ENCODE data around the gene ASCC3.

The ASCC3 gene

GRCh38 chr6:100617633-100618350 is 263.3 kb downstream of the ASCC3 start:
- H3K36me3 ChIP-seq (ENCODE audit: insufficient read depth, insufficient read length, low read length) = no peaks in the 10 kb centered on the region
- no peak overlapping the region for H3K9ac ChIP-seq (ENCODE audit: insufficient read length, low read depth)
- no peaks in the 10 kb centered on the region for H3K27me3 ChIP-seq (ENCODE audit: insufficient read depth, insufficient read length)
- TF ChIP-seq YY1 (IDR thresholded peaks at IDR 0.05; ENCODE audit: insufficient read depth, insufficient read length) (no peak), ZNF274 (IDR thresholded peaks at IDR 0.05; ENCODE audit: low read depth, low read length) (no peak), SUZ12 (IDR thresholded peaks at IDR 0.05; ENCODE audit: extremely low read depth, insufficient read depth, insufficient read length) (no peak)
- no peaks in the 10 kb centered on the region for H3K4me1 ChIP-seq (ENCODE audit: insufficient read depth, insufficient read length)
- no peak overlapping the region for H3K4me3 ChIP-seq (ENCODE audit: insufficient read length, low read depth)
- no peak for DNase-seq (ENCODE audit: low read depth, low spot score)
- no peaks in the 10 kb centered on the region for H3K9me3 ChIP-seq (ENCODE audit: insufficient read depth, low read length)

- Histone ChIP-seq H3K27me3 (ENCODE audit: insufficient read depth, insufficient read length) (no peaks in the 10 kb centered on the region), H3K4me3 (ENCODE audit: insufficient read length, low read depth) (no peak overlapping the region), H3K4me1 (ENCODE audit: insufficient read depth, insufficient read length) (no peaks in the 10 kb centered on the region), H3K36me3 (ENCODE audit: insufficient read depth, insufficient read length, low read length) (no peaks in the 10 kb centered on the region), H3K9me3 (ENCODE audit: insufficient read depth, low read length) (no peaks in the 10 kb centered on the region), H3K9ac (ENCODE audit: insufficient read length, low read depth) (no peak overlapping the region)
- DNase-seq (ENCODE audit: low read depth, low spot score) = no peak
- TF ChIP-seq YY1 (IDR thresholded peaks at IDR 0.05; ENCODE audit: insufficient read depth, insufficient read length) = no peak
- TF ChIP-seq SUZ12 (IDR thresholded peaks at IDR 0.05; ENCODE audit: extremely low read depth, insufficient read depth, insufficient read length) = no peak
- TF ChIP-seq ZNF274 (IDR thresholded peaks at IDR 0.05; ENCODE audit: low read depth, low read length) = no peak
These were observed 266.2 kb downstream of the ASCC3 start for GRCh38 chr6:100614933-100615332.

GRCh38 chr6:100614386-100614785 is 266.7 kb downstream of the ASCC3 start:
- Histone ChIP-seq H3K36me3 (ENCODE audit: insufficient read depth, insufficient read length, low read length) (no peaks in the 10 kb centered on the region), H3K4me1 (ENCODE audit: insufficient read depth, insufficient read length) (no peaks in the 10 kb centered on the region), H3K4me3 (ENCODE audit: insufficient read length, low read depth) (no peak overlapping the region), H3K9ac (ENCODE audit: insufficient read length, low read depth) (no peak overlapping the region), H3K27me3 (ENCODE audit: insufficient read depth, insufficient read length) (no peaks in the 10 kb centered on the region), H3K9me3 (ENCODE audit: insufficient read depth, low read length) (no peaks in the 10 kb centered on the region)
- TF ChIP-seq SUZ12 (IDR thresholded peaks at IDR 0.05; ENCODE audit: extremely low read depth, insufficient read depth, insufficient read length) = no peak
- no peak for TF ChIP-seq YY1 (IDR thresholded peaks at IDR 0.05; ENCODE audit: insufficient read depth, insufficient read length)
- no peak for TF ChIP-seq ZNF274 (IDR thresholded peaks at IDR 0.05; ENCODE audit: low read depth, low read length)
- DNase-seq (ENCODE audit: low read depth, low spot score) = no peak

- H3K36me3 ChIP-seq (ENCODE audit: insufficient read depth, insufficient read length, low read length) = no peaks in the 10 kb centered on the region
- no peak overlapping the region for H3K4me3 ChIP-seq (ENCODE audit: insufficient read length, low read depth)
- H3K9ac ChIP-seq (ENCODE audit: insufficient read length, low read depth) = no peak overlapping the region
- H3K4me1 ChIP-seq (ENCODE audit: insufficient read depth, insufficient read length) = no peaks in the 10 kb centered on the region
- H3K9me3 ChIP-seq (ENCODE audit: insufficient read depth, low read length) = no peaks in the 10 kb centered on the region
- no peaks in the 10 kb centered on the region for H3K27me3 ChIP-seq (ENCODE audit: insufficient read depth, insufficient read length)
- TF ChIP-seq ZNF274 (IDR thresholded peaks at IDR 0.05; ENCODE audit: low read depth, low read length) (no peak), YY1 (IDR thresholded peaks at IDR 0.05; ENCODE audit: insufficient read depth, insufficient read length) (no peak), SUZ12 (IDR thresholded peaks at IDR 0.05; ENCODE audit: extremely low read depth, insufficient read depth, insufficient read length) (no peak)
- no peak for DNase-seq (ENCODE audit: low read depth, low spot score)
These were observed 267.5 kb downstream of the ASCC3 start for GRCh38 chr6:100613656-100614055.

GRCh38 chr6:100612094-100612493 is 269.0 kb downstream of the ASCC3 start:
- Histone ChIP-seq H3K9ac (ENCODE audit: insufficient read length, low read depth) (no peak overlapping the region), H3K27me3 (ENCODE audit: insufficient read depth, insufficient read length) (no peaks in the 10 kb centered on the region), H3K9me3 (ENCODE audit: insufficient read depth, low read length) (no peaks in the 10 kb centered on the region), H3K4me3 (ENCODE audit: insufficient read length, low read depth) (no peak overlapping the region), H3K36me3 (ENCODE audit: insufficient read depth, insufficient read length, low read length) (no peaks in the 10 kb centered on the region), H3K4me1 (ENCODE audit: insufficient read depth, insufficient read length) (no peaks in the 10 kb centered on the region)
- TF ChIP-seq SUZ12 (IDR thresholded peaks at IDR 0.05; ENCODE audit: extremely low read depth, insufficient read depth, insufficient read length) (no peak), YY1 (IDR thresholded peaks at IDR 0.05; ENCODE audit: insufficient read depth, insufficient read length) (no peak), ZNF274 (IDR thresholded peaks at IDR 0.05; ENCODE audit: low read depth, low read length) (no peak)
- no peak for DNase-seq (ENCODE audit: low read depth, low spot score)

- no peak overlapping the region for H3K4me3 ChIP-seq (ENCODE audit: insufficient read length, low read depth)
- TF ChIP-seq ZNF274 (IDR thresholded peaks at IDR 0.05; ENCODE audit: low read depth, low read length) = no peak
- no peak for TF ChIP-seq YY1 (IDR thresholded peaks at IDR 0.05; ENCODE audit: insufficient read depth, insufficient read length)
- TF ChIP-seq SUZ12 (IDR thresholded peaks at IDR 0.05; ENCODE audit: extremely low read depth, insufficient read depth, insufficient read length) = no peak
- no peak overlapping the region for H3K9ac ChIP-seq (ENCODE audit: insufficient read length, low read depth)
- H3K9me3 ChIP-seq (ENCODE audit: insufficient read depth, low read length) = no peaks in the 10 kb centered on the region
- no peaks in the 10 kb centered on the region for H3K4me1 ChIP-seq (ENCODE audit: insufficient read depth, insufficient read length)
- DNase-seq (ENCODE audit: low read depth, low spot score) = no peak
- no peaks in the 10 kb centered on the region for H3K36me3 ChIP-seq (ENCODE audit: insufficient read depth, insufficient read length, low read length)
- no peaks in the 10 kb centered on the region for H3K27me3 ChIP-seq (ENCODE audit: insufficient read depth, insufficient read length)
These were observed 281.9 kb downstream of the ASCC3 start for GRCh38 chr6:100599088-100599770.

GRCh38 chr6:100595456-100595855 is 285.7 kb downstream of the ASCC3 start:
- Histone ChIP-seq H3K4me1 (ENCODE audit: insufficient read depth, insufficient read length) (no peaks in the 10 kb centered on the region), H3K9me3 (ENCODE audit: insufficient read depth, low read length) (no peaks in the 10 kb centered on the region), H3K4me3 (ENCODE audit: insufficient read length, low read depth) (no peak overlapping the region), H3K9ac (ENCODE audit: insufficient read length, low read depth) (no peak overlapping the region), H3K27me3 (ENCODE audit: insufficient read depth, insufficient read length) (no peaks in the 10 kb centered on the region), H3K36me3 (ENCODE audit: insufficient read depth, insufficient read length, low read length) (no peaks in the 10 kb centered on the region)
- no peak for DNase-seq (ENCODE audit: low read depth, low spot score)
- no peak for TF ChIP-seq ZNF274 (IDR thresholded peaks at IDR 0.05; ENCODE audit: low read depth, low read length)
